Measurements from ENCODE around the gene ACTN1. TPM values are rescaled to one million over a fixed set of nuclear protein-coding genes. Genes with fewer than 3 reads are reported as not detected.

Gene ACTN1
- total RNA-seq, 1 donor from 2014 or later: 130 TPM

GRCh38 chr14:68942296-68943035 is 36.6 kb downstream of the ACTN1 start:
- Mint-ChIP-seq H3K27me3 (ENCODE audit: unreplicated experiment) (peaks cover 10% of the 10 kb centered on the region), H3K4me1 (ENCODE audit: unreplicated experiment) (peaks cover 35% of the 10 kb centered on the region), H3K9me3 (ENCODE audit: unreplicated experiment) (no peaks in the 10 kb centered on the region), H3K27ac (ENCODE audit: unreplicated experiment) (peak overlapping the region; percentile 24), H3K36me3 (ENCODE audit: low read depth, unreplicated experiment) (no peaks in the 10 kb centered on the region), H3K4me3 (ENCODE audit: unreplicated experiment) (no peak overlapping the region)
- DNase-seq (ENCODE audit: low spot score): no peak
- TF ChIP-seq, protein P1, sequence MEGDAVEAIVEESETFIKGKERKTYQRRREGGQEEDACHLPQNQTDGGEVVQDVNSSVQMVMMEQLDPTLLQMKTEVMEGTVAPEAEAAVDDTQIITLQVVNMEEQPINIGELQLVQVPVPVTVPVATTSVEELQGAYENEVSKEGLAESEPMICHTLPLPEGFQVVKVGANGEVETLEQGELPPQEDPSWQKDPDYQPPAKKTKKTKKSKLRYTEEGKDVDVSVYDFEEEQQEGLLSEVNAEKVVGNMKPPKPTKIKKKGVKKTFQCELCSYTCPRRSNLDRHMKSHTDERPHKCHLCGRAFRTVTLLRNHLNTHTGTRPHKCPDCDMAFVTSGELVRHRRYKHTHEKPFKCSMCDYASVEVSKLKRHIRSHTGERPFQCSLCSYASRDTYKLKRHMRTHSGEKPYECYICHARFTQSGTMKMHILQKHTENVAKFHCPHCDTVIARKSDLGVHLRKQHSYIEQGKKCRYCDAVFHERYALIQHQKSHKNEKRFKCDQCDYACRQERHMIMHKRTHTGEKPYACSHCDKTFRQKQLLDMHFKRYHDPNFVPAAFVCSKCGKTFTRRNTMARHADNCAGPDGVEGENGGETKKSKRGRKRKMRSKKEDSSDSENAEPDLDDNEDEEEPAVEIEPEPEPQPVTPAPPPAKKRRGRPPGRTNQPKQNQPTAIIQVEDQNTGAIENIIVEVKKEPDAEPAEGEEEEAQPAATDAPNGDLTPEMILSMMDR (IDR thresholded peaks at IDR 0.05; ENCODE audit: unreplicated experiment): no peak

DNA sequence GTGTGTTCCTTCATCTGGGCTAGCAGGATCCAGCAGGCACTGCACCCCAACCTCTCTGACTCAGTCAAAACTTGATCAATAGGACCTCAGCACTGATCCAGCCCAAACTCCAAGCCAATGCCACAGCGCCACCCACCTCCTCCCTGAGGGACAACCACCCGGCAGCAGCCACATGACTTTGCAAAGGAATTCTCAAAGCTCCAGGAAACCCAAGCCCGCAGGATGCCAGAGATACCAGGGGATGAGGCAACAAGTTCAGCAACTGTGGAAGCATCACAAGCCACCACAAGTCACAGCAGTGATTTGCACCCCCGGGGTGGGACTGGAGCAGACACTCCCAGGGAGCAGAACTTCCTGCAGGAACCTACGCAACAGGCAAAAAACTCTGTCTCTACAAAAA is 37.3 kb downstream of the ACTN1 start:
- Mint-ChIP-seq H3K27ac (ENCODE audit: unreplicated experiment) (no peak overlapping the region), H3K4me3 (ENCODE audit: unreplicated experiment) (no peak overlapping the region), H3K9me3 (ENCODE audit: unreplicated experiment) (no peaks in the 10 kb centered on the region), H3K4me1 (ENCODE audit: unreplicated experiment) (peaks cover 41% of the 10 kb centered on the region), H3K36me3 (ENCODE audit: low read depth, unreplicated experiment) (peaks cover 3% of the 10 kb centered on the region), H3K27me3 (ENCODE audit: unreplicated experiment) (peaks cover 10% of the 10 kb centered on the region)
- peak; percentile 54 for DNase-seq (ENCODE audit: low spot score)
- TF ChIP-seq, protein P1 (IDR thresholded peaks at IDR 0.05; ENCODE audit: unreplicated experiment): no peak

- Mint-ChIP-seq H3K4me1 (ENCODE audit: unreplicated experiment) (peaks cover 52% of the 10 kb centered on the region), H3K4me3 (ENCODE audit: unreplicated experiment) (no peak overlapping the region), H3K27ac (ENCODE audit: unreplicated experiment) (no peak overlapping the region), H3K36me3 (ENCODE audit: low read depth, unreplicated experiment) (peaks cover 4% of the 10 kb centered on the region), H3K9me3 (ENCODE audit: unreplicated experiment) (no peaks in the 10 kb centered on the region), H3K27me3 (ENCODE audit: unreplicated experiment) (peaks cover 9% of the 10 kb centered on the region)
- TF ChIP-seq, protein P1 (IDR thresholded peaks at IDR 0.05; ENCODE audit: unreplicated experiment): no peak
- no peak for DNase-seq (ENCODE audit: low spot score)
Measured at GRCh38 chr14:68940614-68941185, 38.4 kb downstream of the ACTN1 start.

GRCh38 chr14:68939893-68940613 is 39.0 kb downstream of the ACTN1 start:
- H3K4me1 Mint-ChIP-seq (ENCODE audit: unreplicated experiment): peaks cover 53% of the 10 kb centered on the region
- H3K36me3 Mint-ChIP-seq (ENCODE audit: low read depth, unreplicated experiment): peaks cover 4% of the 10 kb centered on the region
- peaks cover 7% of the 10 kb centered on the region for H3K27me3 Mint-ChIP-seq (ENCODE audit: unreplicated experiment)
- DNase-seq (ENCODE audit: low spot score): no peak
- H3K9me3 Mint-ChIP-seq (ENCODE audit: unreplicated experiment): no peaks in the 10 kb centered on the region
- H3K27ac Mint-ChIP-seq (ENCODE audit: unreplicated experiment): no peak overlapping the region
- TF ChIP-seq, protein P1 (IDR thresholded peaks at IDR 0.05; ENCODE audit: unreplicated experiment): no peak
- H3K4me3 Mint-ChIP-seq (ENCODE audit: unreplicated experiment): no peak overlapping the region
